Stimulated activated CD8-positive, alpha-beta memory T cell treated with anti-CD3 and anti-CD28 coated beads, Interleukin-7, amount 100 ng/mL, for 48 hours (primary cell): ENCODE data around the gene TANK.
"Not testable (repeated sequence)": the region's sequence is repeated elsewhere in the genome, so short reads cannot be mapped to it uniquely, and the experiment has no call there.

ENCODE experiments used
- DNase-seq, 2 donors: peaks; one replicate each; pipeline ENCODE4 v3.0.0-alpha.2; 2020; ENCODE audit warnings: low read depth in 1 of 2; ENCODE audit errors: extremely low read depth in 1 of 2

TANK gene

GRCh38 chr2:161257123-161257952, 97.1 kb downstream of the TANK start:
- DNase-seq: no peak

GRCh38 chr2:161265874-161266273, 105.6 kb downstream of the TANK start:
- no peak for DNase-seq

- DNase-seq: no peak
Observed at GRCh38 chr2:161269111-161269510, 108.9 kb downstream of the TANK start.

- DNase-seq: no peak
Observed at GRCh38 chr2:161273038-161273760, 113.0 kb downstream of the TANK start.

- DNase-seq: not testable (repeated sequence)
Observed at GRCh38 chr2:161278564-161279229, 118.5 kb downstream of the TANK start.

- not testable (repeated sequence) for DNase-seq
Observed at GRCh38 chr2:161279230-161279815, 119.1 kb downstream of the TANK start.

- not testable (repeated sequence) for DNase-seq
Observed at GRCh38 chr2:161280906-161281323, 120.7 kb downstream of the TANK start.

- DNase-seq: not testable (repeated sequence)
Observed at GRCh38 chr2:161281615-161282310, 121.5 kb downstream of the TANK start.

GRCh38 chr2:161282311-161282644, 122.0 kb downstream of the TANK start:
- not testable (repeated sequence) for DNase-seq

- DNase-seq: no peak
Observed at GRCh38 chr2:161283926-161284325, 123.7 kb downstream of the TANK start.
